ENCODE measurements around the gene ATP9B. TPM values are rescaled to one million over a fixed set of nuclear protein-coding genes. Genes with fewer than 3 reads are reported as not detected.

ATP9B gene
- total RNA-seq, 2 experiments from 2014 or later: 61.9 to 63.5 TPM

- TF ChIP-seq CTCF (IDR thresholded peaks at IDR 0.05): no peak
- no peak for ATAC-seq (ENCODE audit: poor library complexity)
- H3K4me3 Mint-ChIP-seq: no peak overlapping the region
- no peak overlapping the region for H3K4me3 ChIP-seq (ENCODE audit: low read length)
- intact Hi-C loops (cut with DNase I, micrococcal nuclease): no loop called here
- H3K36me3 ChIP-seq (ENCODE audit: insufficient read depth, low read length): peaks cover 24% of the 10 kb centered on the region
- no peak for DNase-seq
- no peaks in the 10 kb centered on the region for H3K4me1 Mint-ChIP-seq (ENCODE audit: low read depth)
- H3K36me3 Mint-ChIP-seq (ENCODE audit: low read depth): peaks cover 78% of the 10 kb centered on the region
- no peaks in the 10 kb centered on the region for H3K9me3 ChIP-seq (ENCODE audit: control insufficient read depth in 1 of 2, insufficient read depth in 1 of 2, low read length in 2 of 2)
- H3K27me3 Mint-ChIP-seq: no peaks in the 10 kb centered on the region
- ChIA-PET CTCF (no interaction called here), POLR2A (no interaction called here)
- no peak overlapping the region for H3K27ac Mint-ChIP-seq
- no peaks in the 10 kb centered on the region for H3K9me3 Mint-ChIP-seq
- H3K27ac ChIP-seq (ENCODE audit: low read depth in 1 of 2, low read length in 2 of 2): no peak overlapping the region
- H3K4me1 ChIP-seq (ENCODE audit: insufficient read depth, low read length): no peaks in the 10 kb centered on the region
- no peaks in the 10 kb centered on the region for H3K27me3 ChIP-seq (ENCODE audit: control insufficient read depth in 1 of 2, insufficient read depth in 2 of 2, low read length in 2 of 2)
These were observed 231.2 kb downstream of the ATP9B start for GRCh38 chr18:79300413-79300812.

- H3K4me1 Mint-ChIP-seq (ENCODE audit: low read depth): no peaks in the 10 kb centered on the region
- TF ChIP-seq CTCF (IDR thresholded peaks at IDR 0.05): no peak
- ChIA-PET POLR2A (no interaction called here), CTCF (no interaction called here)
- no peaks in the 10 kb centered on the region for H3K27me3 Mint-ChIP-seq
- no peak overlapping the region for H3K27ac ChIP-seq (ENCODE audit: low read depth in 1 of 2, low read length in 2 of 2)
- DNase-seq: no peak
- peaks cover 38% of the 10 kb centered on the region for H3K36me3 ChIP-seq (ENCODE audit: insufficient read depth, low read length)
- intact Hi-C loops (cut with DNase I, micrococcal nuclease): no loop called here
- H3K36me3 Mint-ChIP-seq (ENCODE audit: low read depth): peaks cover 81% of the 10 kb centered on the region
- no peaks in the 10 kb centered on the region for H3K9me3 ChIP-seq (ENCODE audit: control insufficient read depth in 1 of 2, insufficient read depth in 1 of 2, low read length in 2 of 2)
- H3K4me3 ChIP-seq (ENCODE audit: low read length): no peak overlapping the region
- no peaks in the 10 kb centered on the region for H3K9me3 Mint-ChIP-seq
- no peak for ATAC-seq (ENCODE audit: poor library complexity)
- no peaks in the 10 kb centered on the region for H3K4me1 ChIP-seq (ENCODE audit: insufficient read depth, low read length)
- H3K27me3 ChIP-seq (ENCODE audit: control insufficient read depth in 1 of 2, insufficient read depth in 2 of 2, low read length in 2 of 2): no peaks in the 10 kb centered on the region
- H3K27ac Mint-ChIP-seq: no peak overlapping the region
- H3K4me3 Mint-ChIP-seq: no peak overlapping the region
These were observed 232.9 kb downstream of the ATP9B start for GRCh38 chr18:79302120-79302519.

- intact Hi-C loops (cut with DNase I, micrococcal nuclease): no loop called here
- no peak overlapping the region for H3K4me3 Mint-ChIP-seq
- no peak overlapping the region for H3K4me3 ChIP-seq (ENCODE audit: low read length)
- H3K27ac ChIP-seq (ENCODE audit: low read depth in 1 of 2, low read length in 2 of 2): no peak overlapping the region
- H3K27ac Mint-ChIP-seq: no peak overlapping the region
- H3K36me3 ChIP-seq (ENCODE audit: insufficient read depth, low read length): peaks cover 55% of the 10 kb centered on the region
- no peaks in the 10 kb centered on the region for H3K4me1 Mint-ChIP-seq (ENCODE audit: low read depth)
- no peaks in the 10 kb centered on the region for H3K4me1 ChIP-seq (ENCODE audit: insufficient read depth, low read length)
- no peaks in the 10 kb centered on the region for H3K9me3 Mint-ChIP-seq
- TF ChIP-seq CTCF (IDR thresholded peaks at IDR 0.05): no peak
- ATAC-seq (ENCODE audit: poor library complexity): no peak
- CTCF ChIA-PET: no interaction called here
- DNase-seq: no peak
- no peaks in the 10 kb centered on the region for H3K9me3 ChIP-seq (ENCODE audit: control insufficient read depth in 1 of 2, insufficient read depth in 1 of 2, low read length in 2 of 2)
- H3K27me3 Mint-ChIP-seq: no peaks in the 10 kb centered on the region
- H3K27me3 ChIP-seq (ENCODE audit: control insufficient read depth in 1 of 2, insufficient read depth in 2 of 2, low read length in 2 of 2): no peaks in the 10 kb centered on the region
- POLR2A ChIA-PET: no interaction called here
- peaks cover 76% of the 10 kb centered on the region for H3K36me3 Mint-ChIP-seq (ENCODE audit: low read depth)
These were observed 236.7 kb downstream of the ATP9B start for GRCh38 chr18:79305911-79306310.

Data from CD4-positive, alpha-beta T cell (primary cell).